CD4-positive, CD25-positive, alpha-beta regulatory T cell (primary cell): ENCODE results near the gene GATA6. TPM values are rescaled to one million over a fixed set of nuclear protein-coding genes. Genes with fewer than 3 reads are reported as not detected.

ENCODE experiments used
- ATAC-seq, 2 donors: fragments of 150-1000 bp; cut with Tn5 transposase; one replicate each; pipeline ENCODE4 v1.10.0; 2021; ENCODE audit warnings: low read depth in 2 of 2, moderate number of reproducible peaks in 2 of 2, moderate library complexity in 1 of 2
- DNase-seq, 3 donors: peaks; one replicate each; pipeline versions ENCODE4 v3.0.0 to v3.0.0-alpha.2; 2012 to 2022; ENCODE audit warnings: mixed read lengths in 1 of 3
- H3K27ac ChIP-seq: one replicate; pipeline ENCODE4 v1.7.0; 2013; ENCODE audit warnings: mild to moderate bottlenecking, low read length; ENCODE audit not compliant: insufficient read depth, poor library complexity, severe bottlenecking
- H3K27me3 ChIP-seq: one replicate; pipeline ENCODE4 v1.7.0; 2013; ENCODE audit warnings: low read length; ENCODE audit not compliant: control insufficient read depth, insufficient read depth
- H3K36me3 ChIP-seq: one replicate; pipeline ENCODE4 v1.7.0; 2013; ENCODE audit warnings: mild to moderate bottlenecking, low read length, moderate library complexity; ENCODE audit not compliant: control insufficient read depth, insufficient read depth
- H3K4me1 ChIP-seq: 2 replicates; pipeline ENCODE4 v1.7.0; 2013; ENCODE audit warnings: mild to moderate bottlenecking, low read length; ENCODE audit not compliant: insufficient read depth, control insufficient read depth, poor library complexity, severe bottlenecking
- H3K4me3 ChIP-seq: one replicate; pipeline ENCODE4 v1.7.0; 2013; ENCODE audit warnings: low read depth, mild to moderate bottlenecking, low read length, moderate library complexity
- H3K9me3 ChIP-seq, 2 experiments: 1 replicate in 1 of 2; 2 replicates in 1 of 2; pipeline ENCODE4 v1.7.0; 2013; ENCODE audit warnings: low read length in 2 of 2, mild to moderate bottlenecking in 1 of 2, moderate library complexity in 1 of 2; ENCODE audit not compliant: control insufficient read depth in 2 of 2
- H3K27ac Mint-ChIP-seq, 3 donors: one replicate each; pipeline ENCODE4 v1.8.0; 2020 to 2022; ENCODE audit warnings: mild to moderate bottlenecking in 3 of 3, mixed read lengths in 3 of 3, moderate library complexity in 2 of 3
- H3K27me3 Mint-ChIP-seq: one replicate; pipeline ENCODE4 v1.8.0; 2022; ENCODE audit warnings: mild to moderate bottlenecking, mixed read lengths
- H3K36me3 Mint-ChIP-seq: one replicate; pipeline ENCODE4 v1.8.0; 2020; ENCODE audit warnings: mixed read lengths
- H3K4me1 Mint-ChIP-seq, 4 donors: one replicate each; pipeline ENCODE4 v1.8.0; 2020 to 2022; ENCODE audit warnings: mixed read lengths in 4 of 4, mild to moderate bottlenecking in 1 of 4
- H3K4me3 Mint-ChIP-seq, 4 donors: one replicate each; pipeline ENCODE4 v1.8.0; 2020 to 2022; ENCODE audit warnings: mild to moderate bottlenecking in 4 of 4, mixed read lengths in 4 of 4, moderate library complexity in 3 of 4
- H3K9me3 Mint-ChIP-seq, 7 donors: one replicate each; pipeline ENCODE4 v1.8.0; 2020 to 2022; ENCODE audit warnings: mixed read lengths in 7 of 7, mild to moderate bottlenecking in 3 of 7, moderate library complexity in 2 of 7
- polyA plus RNA-seq, 4 donors: library from polyadenylated mRNA; unstranded; fragments of 300-500 nt; fragmentation: Illumina TruSeq; gene quantifications; one replicate each; pipeline ENCODE4 v1.2.3, GENCODE V29; 2021
- total RNA-seq: library from RNA; stranded (reverse); gene quantifications from one replicate; pipeline ENCODE4 v1.2.3, GENCODE V29; 2022

The GATA6 gene
- total and polyA plus RNA-seq, 5 donors from 2014 or later = 0.10 TPM; not detected in 4

- Mint-ChIP-seq H3K27me3 (peaks cover 4% of the 10 kb centered on the region), H3K4me1 (peaks cover 0 to 4% (median 0%) of the 10 kb centered on the region in 4 donors), H3K27ac (no peak overlapping the region), H3K9me3 (peaks cover 0 to 2% (median 0%) of the 10 kb centered on the region in 7 donors), H3K36me3 (no peaks in the 10 kb centered on the region), H3K4me3 (no peak overlapping the region)
- no peaks in the 10 kb centered on the region for H3K4me1 ChIP-seq
- no peaks in the 10 kb centered on the region for H3K36me3 ChIP-seq
- H3K27me3 ChIP-seq = no peaks in the 10 kb centered on the region
- ATAC-seq (no peak), DNase-seq (no peak)
- H3K4me3 ChIP-seq = no peak overlapping the region
- no peak overlapping the region for H3K27ac ChIP-seq
- no peaks in the 10 kb centered on the region for H3K9me3 ChIP-seq
Observed at GRCh38 chr18:22224339-22224738, 55.0 kb downstream of the GATA6 start.

GRCh38 chr18:22226801-22227200 lies 57.4 kb downstream of the GATA6 start:
- Mint-ChIP-seq H3K27ac (no peak overlapping the region), H3K4me3 (no peak overlapping the region), H3K9me3 (no peaks in the 10 kb centered on the region), H3K4me1 (peaks cover 0 to 4% (median 0%) of the 10 kb centered on the region in 4 donors), H3K36me3 (no peaks in the 10 kb centered on the region), H3K27me3 (peaks cover 4% of the 10 kb centered on the region)
- Histone ChIP-seq H3K27ac (no peak overlapping the region), H3K27me3 (no peaks in the 10 kb centered on the region), H3K4me3 (no peak overlapping the region), H3K4me1 (no peaks in the 10 kb centered on the region), H3K9me3 (no peaks in the 10 kb centered on the region), H3K36me3 (no peaks in the 10 kb centered on the region)
- ATAC-seq = no peak
- no peak for DNase-seq

- Histone ChIP-seq H3K27me3 (no peaks in the 10 kb centered on the region), H3K4me1 (no peaks in the 10 kb centered on the region), H3K36me3 (no peaks in the 10 kb centered on the region), H3K9me3 (no peaks in the 10 kb centered on the region), H3K4me3 (no peak overlapping the region), H3K27ac (no peak overlapping the region)
- H3K4me3 Mint-ChIP-seq = no peak overlapping the region
- H3K4me1 Mint-ChIP-seq = no peaks in the 10 kb centered on the region
- DNase-seq (no peak), ATAC-seq (no peak)
- H3K36me3 Mint-ChIP-seq = no peaks in the 10 kb centered on the region
- no peaks in the 10 kb centered on the region for H3K27me3 Mint-ChIP-seq
- no peak overlapping the region for H3K27ac Mint-ChIP-seq
- peaks cover 0 to 2% (median 0%) of the 10 kb centered on the region in 7 donors for H3K9me3 Mint-ChIP-seq
Observed at GRCh38 chr18:22228976-22229375, 59.6 kb downstream of the GATA6 start.

GRCh38 chr18:22229456-22230124 lies 60.2 kb downstream of the GATA6 start:
- Histone ChIP-seq H3K27ac (no peak overlapping the region), H3K27me3 (no peaks in the 10 kb centered on the region), H3K4me3 (no peak overlapping the region), H3K36me3 (no peaks in the 10 kb centered on the region), H3K4me1 (no peaks in the 10 kb centered on the region), H3K9me3 (no peaks in the 10 kb centered on the region)
- DNase-seq (no peak), ATAC-seq (no peak)
- Mint-ChIP-seq H3K36me3 (no peaks in the 10 kb centered on the region), H3K27me3 (no peaks in the 10 kb centered on the region), H3K27ac (no peak overlapping the region), H3K4me1 (no peaks in the 10 kb centered on the region), H3K9me3 (peaks cover 0 to 4% (median 0%) of the 10 kb centered on the region in 7 donors), H3K4me3 (no peak overlapping the region)

GRCh38 chr18:22230471-22230945 lies 61.1 kb downstream of the GATA6 start:
- ATAC-seq (no peak), DNase-seq (no peak)
- no peaks in the 10 kb centered on the region for H3K36me3 ChIP-seq
- no peaks in the 10 kb centered on the region for H3K4me1 ChIP-seq
- H3K36me3 Mint-ChIP-seq = no peaks in the 10 kb centered on the region
- peaks cover 0 to 7% (median 0%) of the 10 kb centered on the region in 7 donors for H3K9me3 Mint-ChIP-seq
- H3K27ac ChIP-seq = no peak overlapping the region
- peak overlapping the region in 1 of 3 donors; percentile 52 for H3K27ac Mint-ChIP-seq
- no peaks in the 10 kb centered on the region for H3K9me3 ChIP-seq
- H3K27me3 ChIP-seq = no peaks in the 10 kb centered on the region
- no peak overlapping the region for H3K4me3 Mint-ChIP-seq
- no peaks in the 10 kb centered on the region for H3K27me3 Mint-ChIP-seq
- H3K4me3 ChIP-seq = no peak overlapping the region
- no peaks in the 10 kb centered on the region for H3K4me1 Mint-ChIP-seq

- no peaks in the 10 kb centered on the region for H3K27me3 Mint-ChIP-seq
- Histone ChIP-seq H3K36me3 (no peaks in the 10 kb centered on the region), H3K4me1 (no peaks in the 10 kb centered on the region), H3K9me3 (no peaks in the 10 kb centered on the region), H3K4me3 (no peak overlapping the region), H3K27me3 (no peaks in the 10 kb centered on the region), H3K27ac (no peak overlapping the region)
- no peaks in the 10 kb centered on the region for H3K36me3 Mint-ChIP-seq
- ATAC-seq (no peak), DNase-seq (no peak)
- H3K4me1 Mint-ChIP-seq = no peaks in the 10 kb centered on the region
- no peak overlapping the region for H3K27ac Mint-ChIP-seq
- H3K4me3 Mint-ChIP-seq = no peak overlapping the region
- peaks cover 0 to 11% (median 2%) of the 10 kb centered on the region in 7 donors for H3K9me3 Mint-ChIP-seq
Observed at GRCh38 chr18:22233266-22233665, 63.9 kb downstream of the GATA6 start.

- Histone ChIP-seq H3K27me3 (no peaks in the 10 kb centered on the region), H3K27ac (no peak overlapping the region), H3K36me3 (no peaks in the 10 kb centered on the region), H3K4me1 (no peaks in the 10 kb centered on the region), H3K9me3 (no peaks in the 10 kb centered on the region), H3K4me3 (no peak overlapping the region)
- H3K4me3 Mint-ChIP-seq = no peak overlapping the region
- peaks cover 0 to 11% (median 2%) of the 10 kb centered on the region in 7 donors for H3K9me3 Mint-ChIP-seq
- H3K27ac Mint-ChIP-seq = no peak overlapping the region
- ATAC-seq (no peak), DNase-seq (no peak)
- no peaks in the 10 kb centered on the region for H3K36me3 Mint-ChIP-seq
- no peaks in the 10 kb centered on the region for H3K4me1 Mint-ChIP-seq
- no peaks in the 10 kb centered on the region for H3K27me3 Mint-ChIP-seq
Observed at GRCh38 chr18:22238036-22238435, 68.6 kb downstream of the GATA6 start.

- Mint-ChIP-seq H3K27ac (no peak overlapping the region), H3K4me1 (no peaks in the 10 kb centered on the region), H3K36me3 (no peaks in the 10 kb centered on the region), H3K9me3 (peaks cover 0 to 11% (median 2%) of the 10 kb centered on the region in 7 donors), H3K27me3 (no peaks in the 10 kb centered on the region), H3K4me3 (no peak overlapping the region)
- H3K27ac ChIP-seq = no peak overlapping the region
- no peaks in the 10 kb centered on the region for H3K4me1 ChIP-seq
- H3K9me3 ChIP-seq = no peaks in the 10 kb centered on the region
- no peak for ATAC-seq
- H3K27me3 ChIP-seq = no peaks in the 10 kb centered on the region
- no peak for DNase-seq
- H3K36me3 ChIP-seq = no peaks in the 10 kb centered on the region
- no peak overlapping the region for H3K4me3 ChIP-seq
Observed at GRCh38 chr18:22238681-22239080, 69.3 kb downstream of the GATA6 start.
